IPS-18a (cell line): ENCODE results near the gene TESK2.
A peak's percentile ranks its signal among the peaks of the same experiment; 100 is the strongest.

Experiments
- H3K27ac ChIP-seq: one replicate; pipeline ENCODE4 v1.5.1; 2013; ENCODE audit warnings: low read length
- H3K27me3 ChIP-seq: one replicate; pipeline ENCODE4 v1.6.1; 2013; ENCODE audit warnings: mild to moderate bottlenecking, low read length; ENCODE audit not compliant: control insufficient read depth, insufficient read depth
- H3K36me3 ChIP-seq: one replicate; pipeline ENCODE4 v1.6.1; 2013; ENCODE audit warnings: low read depth, low read length; ENCODE audit not compliant: control insufficient read depth
- H3K4me1 ChIP-seq: one replicate; pipeline ENCODE4 v1.6.1; 2013; ENCODE audit warnings: low read depth, low read length; ENCODE audit not compliant: control insufficient read depth
- H3K4me3 ChIP-seq: one replicate; pipeline ENCODE4 v1.5.1; 2013; ENCODE audit warnings: low read length
- H3K9ac ChIP-seq: one replicate; pipeline ENCODE4 v1.6.1; 2013; ENCODE audit warnings: mild to moderate bottlenecking, low read length, moderate library complexity
- H3K9me3 ChIP-seq: one replicate; pipeline ENCODE4 v1.6.1; 2013; ENCODE audit warnings: low read depth, low read length; ENCODE audit not compliant: control insufficient read depth

The TESK2 gene

GRCh38 chr1:45355683-45356082 is 135.3 kb downstream of the TESK2 start:
- Histone ChIP-seq H3K9ac (no peak overlapping the region), H3K36me3 (no peaks in the 10 kb centered on the region), H3K4me1 (peaks cover 9% of the 10 kb centered on the region), H3K27ac (no peak overlapping the region), H3K27me3 (no peaks in the 10 kb centered on the region), H3K9me3 (no peaks in the 10 kb centered on the region), H3K4me3 (no peak overlapping the region)

- Histone ChIP-seq H3K36me3 (no peaks in the 10 kb centered on the region), H3K9me3 (no peaks in the 10 kb centered on the region), H3K4me3 (no peak overlapping the region), H3K9ac (no peak overlapping the region), H3K27me3 (no peaks in the 10 kb centered on the region), H3K4me1 (peaks cover under 1% of the 10 kb centered on the region), H3K27ac (no peak overlapping the region)
These were observed 136.1 kb downstream of the TESK2 start for GRCh38 chr1:45354838-45355237.

GRCh38 chr1:45353685-45354084 is 137.3 kb downstream of the TESK2 start:
- H3K36me3 ChIP-seq, result no peaks in the 10 kb centered on the region
- no peaks in the 10 kb centered on the region for H3K9me3 ChIP-seq
- H3K4me3 ChIP-seq, result no peak overlapping the region
- H3K9ac ChIP-seq, result no peak overlapping the region
- H3K27ac ChIP-seq, result no peak overlapping the region
- H3K4me1 ChIP-seq, result no peaks in the 10 kb centered on the region
- no peaks in the 10 kb centered on the region for H3K27me3 ChIP-seq

- Histone ChIP-seq H3K27me3 (no peaks in the 10 kb centered on the region), H3K4me1 (no peaks in the 10 kb centered on the region), H3K9me3 (no peaks in the 10 kb centered on the region), H3K9ac (no peak overlapping the region), H3K36me3 (no peaks in the 10 kb centered on the region), H3K4me3 (no peak overlapping the region), H3K27ac (no peak overlapping the region)
These were observed 139.5 kb downstream of the TESK2 start for GRCh38 chr1:45351508-45351907.

- Histone ChIP-seq H3K9ac (no peak overlapping the region), H3K36me3 (peaks cover 15% of the 10 kb centered on the region), H3K9me3 (no peaks in the 10 kb centered on the region), H3K27ac (no peak overlapping the region), H3K4me1 (no peaks in the 10 kb centered on the region), H3K4me3 (no peak overlapping the region), H3K27me3 (no peaks in the 10 kb centered on the region)
These were observed 141.8 kb downstream of the TESK2 start for GRCh38 chr1:45348966-45349677.

GRCh38 chr1:45348609-45348965 is 142.4 kb downstream of the TESK2 start:
- H3K36me3 ChIP-seq, result peaks cover 20% of the 10 kb centered on the region
- H3K9me3 ChIP-seq, result no peaks in the 10 kb centered on the region
- H3K4me3 ChIP-seq, result no peak overlapping the region
- H3K9ac ChIP-seq, result no peak overlapping the region
- H3K27ac ChIP-seq, result no peak overlapping the region
- no peaks in the 10 kb centered on the region for H3K4me1 ChIP-seq
- no peaks in the 10 kb centered on the region for H3K27me3 ChIP-seq

GRCh38 chr1:45348020-45348419 is 142.9 kb downstream of the TESK2 start:
- Histone ChIP-seq H3K27me3 (no peaks in the 10 kb centered on the region), H3K36me3 (peaks cover 26% of the 10 kb centered on the region), H3K9ac (no peak overlapping the region), H3K27ac (no peak overlapping the region), H3K9me3 (no peaks in the 10 kb centered on the region), H3K4me3 (no peak overlapping the region), H3K4me1 (no peaks in the 10 kb centered on the region)

- Histone ChIP-seq H3K27ac (no peak overlapping the region), H3K36me3 (peaks cover 41% of the 10 kb centered on the region), H3K9ac (no peak overlapping the region), H3K27me3 (no peaks in the 10 kb centered on the region), H3K4me3 (no peak overlapping the region), H3K9me3 (no peaks in the 10 kb centered on the region), H3K4me1 (no peaks in the 10 kb centered on the region)
These were observed 144.5 kb downstream of the TESK2 start for GRCh38 chr1:45346473-45346872.

- no peak overlapping the region for H3K9ac ChIP-seq
- peaks cover 42% of the 10 kb centered on the region for H3K36me3 ChIP-seq
- peaks cover 6% of the 10 kb centered on the region for H3K4me1 ChIP-seq
- H3K27ac ChIP-seq, result no peak overlapping the region
- H3K27me3 ChIP-seq, result no peaks in the 10 kb centered on the region
- H3K4me3 ChIP-seq, result no peak overlapping the region
- no peaks in the 10 kb centered on the region for H3K9me3 ChIP-seq
These were observed 145.9 kb downstream of the TESK2 start for GRCh38 chr1:45345014-45345413.

GRCh38 chr1:45344499-45344898 is 146.5 kb downstream of the TESK2 start:
- Histone ChIP-seq H3K27ac (no peak overlapping the region), H3K9ac (no peak overlapping the region), H3K36me3 (peaks cover 42% of the 10 kb centered on the region), H3K9me3 (no peaks in the 10 kb centered on the region), H3K4me1 (peaks cover 6% of the 10 kb centered on the region), H3K27me3 (no peaks in the 10 kb centered on the region), H3K4me3 (no peak overlapping the region)

GRCh38 chr1:45340816-45341466 is 150.0 kb downstream of the TESK2 start:
- H3K4me1 ChIP-seq, result peaks cover 6% of the 10 kb centered on the region
- H3K27me3 ChIP-seq, result no peaks in the 10 kb centered on the region
- H3K36me3 ChIP-seq, result peaks cover 42% of the 10 kb centered on the region
- H3K9ac ChIP-seq, result peak overlapping the region; percentile 90
- peak overlapping the region; percentile 73 for H3K27ac ChIP-seq
- H3K4me3 ChIP-seq, result peak overlapping the region; percentile 82
- H3K9me3 ChIP-seq, result no peaks in the 10 kb centered on the region
